HG02642 (cell line): ENCODE measurements around the gene ROBO2.

Source experiments
- ATAC-seq: cut with Tn5 transposase; IDR thresholded peaks from one replicate; pipeline ENCODE4 v1.9.1; 2021; ENCODE audit warnings: mild to moderate bottlenecking; ENCODE audit not compliant: unreplicated experiment, poor library complexity

The ROBO2 gene

DNA sequence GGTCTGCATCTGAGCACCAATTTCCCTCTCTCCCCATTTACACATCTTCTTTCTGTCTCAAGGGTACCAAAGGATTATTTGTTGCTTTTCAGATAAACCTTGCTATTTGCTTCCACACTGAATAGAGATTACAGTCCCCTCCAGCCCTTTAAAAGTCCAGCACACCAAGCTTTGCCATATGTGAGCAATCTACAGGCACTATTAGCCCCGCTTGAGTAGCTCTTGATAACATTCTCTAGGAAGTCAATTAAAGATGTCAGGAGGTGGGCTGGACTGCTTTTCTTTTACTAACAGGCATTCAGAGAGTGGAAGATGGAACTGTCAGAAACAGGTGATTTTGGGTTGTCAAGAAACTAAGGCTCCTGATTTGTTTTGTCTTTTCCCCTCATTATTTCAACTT lies 417.0 kb downstream of the ROBO2 start:
- no peak for ATAC-seq

DNA sequence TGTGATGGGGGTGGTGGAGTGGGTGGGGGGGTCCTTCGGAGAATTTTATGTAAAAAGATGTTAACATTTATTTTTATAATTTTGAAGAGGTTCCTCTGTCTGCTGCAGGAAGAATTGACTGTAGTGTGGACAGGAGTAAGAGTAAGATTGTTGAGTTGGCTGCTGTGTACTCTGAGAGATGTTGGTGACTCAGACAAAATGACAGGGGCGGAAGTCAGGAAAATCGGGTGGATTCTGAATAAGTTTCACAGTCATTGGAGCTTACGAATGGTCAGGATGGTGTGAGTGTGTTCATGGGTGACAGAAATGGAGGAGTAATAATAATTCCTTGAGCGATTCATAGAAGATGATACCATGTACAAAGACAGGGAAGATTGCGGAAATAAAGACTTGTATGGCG lies 420.0 kb downstream of the ROBO2 start:
- no peak for ATAC-seq

- ATAC-seq = no peak
Measured at GRCh38 chr3:77460326-77460725, 420.4 kb downstream of the ROBO2 start.

DNA sequence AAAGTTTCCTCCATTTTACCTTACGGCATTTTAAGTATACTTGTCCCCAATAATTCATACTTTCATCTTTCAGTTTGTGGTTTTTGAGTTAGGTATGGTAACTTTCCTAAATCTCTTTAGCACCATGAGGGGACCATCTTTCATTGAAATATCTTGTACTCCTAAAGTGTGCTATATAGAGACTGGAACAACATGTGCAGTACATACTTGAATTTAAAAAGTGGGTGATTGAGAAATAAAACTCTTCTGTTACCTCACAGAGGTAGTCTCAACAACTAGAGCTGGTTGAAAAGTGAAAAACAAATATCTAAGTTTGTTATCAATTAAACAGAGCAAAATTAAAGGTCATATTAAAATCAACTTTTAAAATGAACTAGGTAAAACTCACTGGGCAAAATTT lies 423.1 kb downstream of the ROBO2 start:
- ATAC-seq = no peak

DNA sequence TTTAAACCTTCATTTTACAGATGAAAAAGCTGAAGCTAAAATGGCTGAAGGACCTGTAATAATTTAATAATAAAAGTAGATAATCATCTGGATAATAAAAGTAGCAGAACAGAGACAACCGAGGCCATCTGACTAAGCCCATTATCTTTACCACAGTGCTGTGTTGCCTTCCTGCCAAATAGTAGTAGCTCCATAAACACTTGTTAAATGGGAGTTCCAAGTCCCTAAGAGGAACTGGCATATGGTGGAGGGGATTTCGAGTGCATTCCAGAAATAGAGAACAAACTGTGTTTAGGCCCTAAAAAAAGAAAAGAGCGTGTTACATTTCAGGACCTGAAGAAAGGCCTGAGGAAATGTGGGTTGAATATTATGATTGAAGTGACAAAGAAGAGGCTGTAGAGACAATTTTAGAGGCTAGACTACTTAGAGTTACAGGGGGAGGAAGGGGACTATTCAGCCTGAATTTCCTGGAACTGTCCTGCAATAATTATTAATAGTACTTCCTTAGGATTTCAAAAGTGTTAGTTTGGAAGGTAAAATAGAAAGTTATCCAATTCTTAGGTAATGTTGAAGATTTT lies 424.3 kb downstream of the ROBO2 start:
- ATAC-seq = no peak

DNA sequence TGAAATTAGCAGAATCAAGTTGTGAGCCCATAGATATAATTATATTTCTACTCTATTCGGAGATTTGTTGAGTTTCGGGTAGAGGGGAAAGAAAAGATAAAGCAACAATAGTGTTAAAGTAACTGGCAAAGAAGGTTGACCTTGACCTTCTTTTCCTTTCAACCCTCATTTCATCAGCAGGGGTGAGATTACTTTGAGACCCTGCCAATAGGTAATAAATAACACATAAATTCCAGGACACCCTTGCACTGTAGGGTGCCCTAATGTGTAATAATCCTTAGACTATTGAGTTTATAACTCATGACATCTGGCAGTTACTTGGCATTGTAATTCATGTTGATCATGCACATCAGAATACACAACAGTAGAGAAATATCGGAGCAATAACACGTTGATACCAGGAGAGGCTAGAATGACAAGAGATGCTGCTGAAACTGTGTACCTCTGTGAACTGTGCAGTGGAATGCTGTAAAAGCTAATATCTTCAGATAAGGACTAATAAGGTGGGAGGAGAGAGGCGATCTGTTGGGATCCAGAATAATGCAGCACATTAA lies 426.7 kb downstream of the ROBO2 start:
- no peak for ATAC-seq

GRCh38 chr3:77467702-77468625 lies 428.1 kb downstream of the ROBO2 start:
- no peak for ATAC-seq

DNA sequence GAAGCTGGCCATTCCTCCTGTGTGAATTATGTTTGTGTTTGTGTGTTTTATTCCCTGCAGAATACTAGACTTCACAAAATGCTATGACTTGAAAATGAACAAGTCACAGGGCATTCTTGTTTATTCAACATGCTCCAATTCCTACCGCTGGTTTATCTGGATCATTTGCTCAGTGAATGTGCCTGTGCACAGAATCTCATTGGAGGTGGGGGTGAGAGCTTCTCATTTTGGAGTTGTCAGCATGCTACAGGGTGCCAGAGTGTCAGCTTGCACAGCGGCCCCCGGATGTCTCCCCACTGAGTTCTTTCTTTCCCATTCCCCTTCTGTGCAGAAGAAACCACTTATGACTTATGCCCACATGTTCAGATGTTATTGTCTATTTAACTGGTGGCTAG lies 428.7 kb downstream of the ROBO2 start:
- ATAC-seq = no peak

- no peak for ATAC-seq
Measured at GRCh38 chr3:77475507-77475906, 435.6 kb downstream of the ROBO2 start.

- ATAC-seq = no peak
Measured at GRCh38 chr3:77479021-77479420, 439.1 kb downstream of the ROBO2 start.

- no peak for ATAC-seq
Measured at GRCh38 chr3:77489216-77489615, 449.3 kb downstream of the ROBO2 start.

DNA sequence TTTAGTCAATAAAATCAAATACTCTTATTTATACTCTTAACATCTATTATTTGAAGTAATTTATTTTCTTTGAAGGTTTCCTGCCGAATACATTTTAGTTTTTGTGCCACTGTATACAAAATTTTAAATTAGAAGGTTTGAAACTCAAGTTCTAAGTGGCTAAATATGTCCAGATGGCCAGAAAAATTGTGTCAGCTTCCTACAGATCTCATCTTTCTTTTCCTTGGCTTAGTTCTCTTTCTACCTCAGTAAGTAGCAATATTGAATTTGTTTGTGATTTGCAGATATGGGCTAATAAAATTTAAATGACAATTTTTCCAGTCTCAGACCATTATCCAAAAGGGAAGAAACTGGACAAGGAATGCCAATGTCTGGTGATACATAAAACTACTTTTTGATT lies 452.1 kb downstream of the ROBO2 start:
- ATAC-seq = no peak

DNA sequence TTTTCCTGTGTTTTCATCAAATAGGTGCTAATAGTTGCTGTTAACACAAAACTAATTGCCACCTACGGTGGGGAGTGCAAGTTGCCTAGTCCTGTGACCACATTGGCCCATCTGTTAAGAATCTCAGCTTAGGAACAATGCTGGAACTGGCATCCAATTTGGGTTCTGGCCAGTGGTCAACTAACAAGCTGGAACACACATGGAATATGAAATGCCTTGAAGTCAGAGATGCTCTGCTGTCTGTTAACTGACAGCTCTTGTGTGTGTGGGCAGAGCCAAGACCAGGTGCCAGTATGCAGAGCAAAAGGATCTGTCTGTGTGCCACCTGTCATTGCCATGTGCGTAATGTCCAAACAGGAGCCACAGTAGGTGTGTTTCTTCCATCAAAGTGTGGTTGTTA lies 460.8 kb downstream of the ROBO2 start:
- ATAC-seq = no peak

DNA sequence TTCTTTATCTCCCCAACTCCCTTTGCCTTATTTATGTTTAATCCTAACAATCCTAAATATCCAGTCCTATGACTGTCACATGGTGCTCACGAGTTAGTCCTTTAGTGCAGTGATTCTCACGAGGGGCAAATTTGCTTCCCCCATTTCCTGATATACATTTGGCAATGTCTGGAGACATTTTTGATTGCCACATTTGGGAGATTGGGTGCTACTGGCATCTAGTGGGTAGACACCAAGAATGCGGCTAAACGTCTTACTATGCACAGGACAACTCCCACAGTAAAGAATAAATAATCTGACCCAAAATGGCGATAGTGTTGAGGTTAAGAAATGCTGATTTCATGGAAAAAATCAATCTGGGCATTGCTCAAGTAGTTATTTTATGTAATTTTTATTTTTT lies 466.5 kb downstream of the ROBO2 start:
- ATAC-seq = no peak

GRCh38 chr3:77513542-77513941 lies 473.6 kb downstream of the ROBO2 start:
- no peak for ATAC-seq

DNA sequence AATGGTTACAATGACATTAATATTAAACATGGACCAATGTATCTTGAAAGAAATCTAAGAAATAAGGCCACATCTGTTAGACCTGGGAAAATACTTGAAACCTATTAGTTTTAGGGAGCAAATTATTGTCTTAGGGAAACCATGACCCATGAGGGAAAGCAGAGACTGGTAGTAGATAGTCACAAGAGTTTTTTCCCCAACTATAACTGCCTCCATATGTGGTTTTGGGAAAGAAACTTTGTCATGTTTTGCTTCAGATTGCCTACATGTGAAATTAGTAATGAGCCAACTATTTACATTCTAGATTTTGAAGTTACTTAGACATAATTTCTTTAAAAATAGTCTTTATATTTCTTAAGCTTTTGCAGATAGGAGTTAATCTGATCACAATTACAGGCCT lies 474.9 kb downstream of the ROBO2 start:
- ATAC-seq = no peak

- ATAC-seq = no peak
Measured at GRCh38 chr3:77524463-77524862, 484.6 kb downstream of the ROBO2 start.

DNA sequence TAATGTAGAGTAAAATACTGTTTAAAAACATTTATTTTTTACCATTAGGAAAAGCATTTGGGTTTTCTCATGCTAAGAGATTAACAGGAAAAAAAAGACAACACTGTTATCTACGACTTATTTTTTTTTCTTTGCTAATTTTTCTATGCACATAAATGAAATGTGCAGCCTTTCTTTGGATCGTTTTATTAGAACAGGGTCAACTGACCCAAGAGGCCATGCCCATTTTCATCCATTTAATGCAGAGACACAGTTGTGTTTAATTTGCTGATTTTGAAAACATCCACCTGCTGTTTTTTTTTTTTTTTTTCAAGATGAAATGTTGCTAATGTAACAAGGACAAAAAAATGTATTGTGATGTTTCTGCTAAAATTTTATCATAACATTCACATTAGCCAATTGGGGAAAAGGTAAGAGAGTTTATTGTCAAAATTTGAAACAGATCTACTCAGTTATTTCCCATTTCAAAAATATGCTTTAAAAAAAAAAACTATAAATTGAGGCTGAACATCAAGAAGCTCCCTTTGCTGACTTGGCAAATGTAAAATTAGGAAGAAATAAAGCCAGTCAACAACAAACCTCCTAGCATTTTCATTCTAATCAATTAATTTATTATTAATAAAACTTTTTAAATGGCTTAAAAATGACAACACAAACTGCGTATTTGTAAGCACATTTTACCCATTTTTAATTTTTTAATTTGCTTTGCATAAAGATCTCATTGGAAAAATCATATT lies 485.2 kb downstream of the ROBO2 start:
- no peak for ATAC-seq

- no peak for ATAC-seq
Measured at GRCh38 chr3:77526573-77527113, 486.7 kb downstream of the ROBO2 start.

DNA sequence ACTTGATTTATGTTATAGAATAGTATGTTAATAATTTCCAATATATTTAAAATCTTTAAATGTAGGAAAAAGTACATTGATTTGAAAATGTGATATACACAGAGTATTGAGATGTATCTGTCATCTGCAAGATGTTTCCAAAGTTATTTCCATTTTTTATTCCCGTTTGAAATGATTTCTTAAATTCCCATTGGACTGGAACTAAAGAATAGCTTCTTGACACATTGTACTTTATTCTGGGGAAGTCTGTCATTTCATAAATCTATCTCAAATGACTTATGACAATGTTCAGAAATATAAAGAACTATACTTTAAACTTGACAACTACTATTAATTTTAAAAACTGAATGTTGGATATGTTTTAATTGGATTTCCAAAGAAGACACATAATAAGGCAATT lies 489.6 kb downstream of the ROBO2 start:
- ATAC-seq = no peak

DNA sequence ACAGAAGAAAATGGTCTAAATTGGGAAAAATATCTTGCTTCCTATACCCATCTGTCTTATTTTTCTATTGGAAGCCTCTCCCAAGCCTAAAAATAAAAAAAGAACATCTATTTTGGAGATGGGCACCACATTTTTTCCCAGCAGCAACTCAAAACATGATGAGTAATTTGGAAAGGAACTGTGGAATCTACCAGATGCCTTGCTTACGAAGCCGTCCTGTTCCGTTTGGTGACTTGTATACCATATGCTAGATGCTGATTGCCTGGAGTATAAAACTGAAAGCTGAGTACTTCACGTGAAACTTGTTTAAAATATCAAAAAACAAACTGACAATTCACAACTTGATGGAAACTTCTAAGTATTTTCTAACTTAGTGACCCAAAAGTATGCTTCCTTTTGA lies 491.0 kb downstream of the ROBO2 start:
- ATAC-seq = no peak
